Lung (tissue), 12 donors: ENCODE results near the gene SMIM29. TPM values are rescaled to one million over a fixed set of nuclear protein-coding genes. Genes with fewer than 3 reads are reported as not detected.
"Not testable (repeated sequence)": the region's sequence is repeated elsewhere in the genome, so short reads cannot be mapped to it uniquely, and the experiment has no call there.

Experiments used
- ATAC-seq: fragments of 200-7000 bp; cut with Tn5 transposase; one replicate; pipeline ENCODE4 v1.9.1; 2020; ENCODE audit warnings: moderate number of reproducible peaks; ENCODE audit not compliant: insufficient read depth, low FRiP score
- DNase-seq, 3 donors: peaks; one replicate each; pipeline ENCODE4 v3.0.0-alpha.2; 2013 to 2017
- H3K27ac ChIP-seq, 2 donors: one replicate each; pipeline ENCODE4 v1.5.1; 2013; ENCODE audit warnings: mild to moderate bottlenecking in 2 of 2, moderate library complexity in 2 of 2, control low read depth in 1 of 2, inconsistent platforms in 1 of 2, low read depth in 1 of 2, low read length in 1 of 2
- H3K27me3 ChIP-seq, 3 donors: one replicate each; pipeline ENCODE4 v1.5.1; 2013; ENCODE audit warnings: low read length in 2 of 3; ENCODE audit not compliant: control insufficient read depth in 3 of 3, insufficient read depth in 3 of 3
- H3K36me3 ChIP-seq, 4 donors: one replicate each; pipeline ENCODE4 v1.5.1; 2013; ENCODE audit warnings: low read length in 4 of 4, mild to moderate bottlenecking in 1 of 4, moderate library complexity in 1 of 4; ENCODE audit not compliant: control insufficient read depth in 4 of 4, insufficient read depth in 4 of 4
- H3K4me1 ChIP-seq, 5 donors: one replicate each; pipeline ENCODE4 v1.5.1; 2013; ENCODE audit warnings: low read length in 5 of 5, mild to moderate bottlenecking in 2 of 5, moderate library complexity in 1 of 5; ENCODE audit not compliant: control insufficient read depth in 5 of 5, insufficient read depth in 5 of 5
- H3K4me3 ChIP-seq: one replicate; pipeline ENCODE4 v1.5.1; 2013; ENCODE audit warnings: mild to moderate bottlenecking, control low read depth, moderate library complexity
- H3K9ac ChIP-seq, 2 donors: one replicate each; pipeline ENCODE4 v1.5.1; 2013; ENCODE audit warnings: low read length in 2 of 2, control low read depth in 1 of 2; ENCODE audit not compliant: insufficient read depth in 1 of 2
- H3K9me3 ChIP-seq, 4 donors: one replicate each; pipeline ENCODE4 v1.5.1; 2013; ENCODE audit warnings: low read length in 3 of 4, mild to moderate bottlenecking in 1 of 4, moderate library complexity in 1 of 4; ENCODE audit not compliant: control insufficient read depth in 4 of 4, insufficient read depth in 3 of 4
- WGBS, 2 donors: extraction: QIAGEN DNeasy Blood & Tissue Kit; methylation state at CpG; one replicate each; pipeline ENCODE4 v1.1.7; 2013; 5-methylcytosine and 5-hydroxymethylcytosine counted together
- polyA plus RNA-seq, 2 donors: library from polyadenylated mRNA; stranded (reverse); fragments of 200-250 nt; gene quantifications; one replicate each; pipeline ENCODE4 v1.2.1, GENCODE V29; 2013
- total RNA-seq, 2 donors: library from RNA; depleted of rRNA in 1 of 2; stranded (reverse); fragments of >200 nt in 1 of 2; gene quantifications; one replicate each; pipeline ENCODE4 v1.2.1, GENCODE V29; 2014 to 2021
- TF ChIP-seq, protein P1 (sequence below): IDR thresholded peaks from 2 replicates; pipeline ENCODE4 v1.5.1; 2012; ENCODE audit warnings: mild to moderate bottlenecking; ENCODE audit errors: control extremely low read depth, extremely low read depth
- donor health status: control.
- donor health status: control.
- donor health status: Bipolar disorder and iron deficiency.
- donor health status: healthy.
- donor health status: DM: yes; HTN: yes; CAD: no.

The SMIM29 gene
- total and polyA plus RNA-seq, 4 donors = 8.5 to 122 (median 58.3) TPM

DNA sequence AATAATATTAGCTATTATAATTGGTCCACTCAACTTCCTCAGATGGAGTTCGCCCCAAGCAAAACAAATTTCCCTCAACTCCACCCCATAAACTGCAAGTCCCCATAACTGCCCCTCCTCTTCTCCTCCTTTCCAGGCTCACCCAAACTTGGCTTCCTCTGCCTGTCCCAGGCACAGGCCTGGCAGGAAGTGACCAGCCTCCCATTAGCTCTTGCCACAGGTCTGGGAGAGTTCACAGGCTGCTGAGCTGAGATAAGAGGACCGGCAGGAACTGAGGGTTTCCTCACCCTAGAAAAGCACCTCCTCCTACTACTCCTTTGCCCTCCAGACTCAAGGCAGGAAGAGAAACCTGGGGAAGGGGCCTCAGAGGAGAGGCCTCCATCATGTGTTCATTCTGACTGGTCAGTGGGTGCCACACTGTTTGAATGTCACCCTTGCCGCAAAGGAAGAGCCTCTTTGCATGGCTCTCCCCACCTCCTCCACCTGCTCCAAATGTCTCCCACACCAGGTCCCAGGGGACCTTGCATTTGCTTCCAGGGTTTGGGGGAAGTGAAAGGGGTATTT, 24.5 kb upstream of the SMIM29 start:
- Histone ChIP-seq H3K27ac (peak overlapping the region in 1 of 2 donors; percentile 59), H3K9ac (no peak overlapping the region), H3K4me3 (no peak overlapping the region), H3K4me1 (peaks cover 0 to 9% (median 0%) of the 10 kb centered on the region in 5 donors), H3K36me3 (no peaks in the 10 kb centered on the region), H3K9me3 (no peaks in the 10 kb centered on the region), H3K27me3 (no peaks in the 10 kb centered on the region)
- peak; percentile 23 for ATAC-seq
- TF ChIP-seq, protein P1, sequence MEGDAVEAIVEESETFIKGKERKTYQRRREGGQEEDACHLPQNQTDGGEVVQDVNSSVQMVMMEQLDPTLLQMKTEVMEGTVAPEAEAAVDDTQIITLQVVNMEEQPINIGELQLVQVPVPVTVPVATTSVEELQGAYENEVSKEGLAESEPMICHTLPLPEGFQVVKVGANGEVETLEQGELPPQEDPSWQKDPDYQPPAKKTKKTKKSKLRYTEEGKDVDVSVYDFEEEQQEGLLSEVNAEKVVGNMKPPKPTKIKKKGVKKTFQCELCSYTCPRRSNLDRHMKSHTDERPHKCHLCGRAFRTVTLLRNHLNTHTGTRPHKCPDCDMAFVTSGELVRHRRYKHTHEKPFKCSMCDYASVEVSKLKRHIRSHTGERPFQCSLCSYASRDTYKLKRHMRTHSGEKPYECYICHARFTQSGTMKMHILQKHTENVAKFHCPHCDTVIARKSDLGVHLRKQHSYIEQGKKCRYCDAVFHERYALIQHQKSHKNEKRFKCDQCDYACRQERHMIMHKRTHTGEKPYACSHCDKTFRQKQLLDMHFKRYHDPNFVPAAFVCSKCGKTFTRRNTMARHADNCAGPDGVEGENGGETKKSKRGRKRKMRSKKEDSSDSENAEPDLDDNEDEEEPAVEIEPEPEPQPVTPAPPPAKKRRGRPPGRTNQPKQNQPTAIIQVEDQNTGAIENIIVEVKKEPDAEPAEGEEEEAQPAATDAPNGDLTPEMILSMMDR = no peak
- WGBS, 2 donors = 27 to 45% methylated on average over 3 of the region's 3 CpGs
- peak; percentile 20 to 53 (median 34) for DNase-seq

DNA sequence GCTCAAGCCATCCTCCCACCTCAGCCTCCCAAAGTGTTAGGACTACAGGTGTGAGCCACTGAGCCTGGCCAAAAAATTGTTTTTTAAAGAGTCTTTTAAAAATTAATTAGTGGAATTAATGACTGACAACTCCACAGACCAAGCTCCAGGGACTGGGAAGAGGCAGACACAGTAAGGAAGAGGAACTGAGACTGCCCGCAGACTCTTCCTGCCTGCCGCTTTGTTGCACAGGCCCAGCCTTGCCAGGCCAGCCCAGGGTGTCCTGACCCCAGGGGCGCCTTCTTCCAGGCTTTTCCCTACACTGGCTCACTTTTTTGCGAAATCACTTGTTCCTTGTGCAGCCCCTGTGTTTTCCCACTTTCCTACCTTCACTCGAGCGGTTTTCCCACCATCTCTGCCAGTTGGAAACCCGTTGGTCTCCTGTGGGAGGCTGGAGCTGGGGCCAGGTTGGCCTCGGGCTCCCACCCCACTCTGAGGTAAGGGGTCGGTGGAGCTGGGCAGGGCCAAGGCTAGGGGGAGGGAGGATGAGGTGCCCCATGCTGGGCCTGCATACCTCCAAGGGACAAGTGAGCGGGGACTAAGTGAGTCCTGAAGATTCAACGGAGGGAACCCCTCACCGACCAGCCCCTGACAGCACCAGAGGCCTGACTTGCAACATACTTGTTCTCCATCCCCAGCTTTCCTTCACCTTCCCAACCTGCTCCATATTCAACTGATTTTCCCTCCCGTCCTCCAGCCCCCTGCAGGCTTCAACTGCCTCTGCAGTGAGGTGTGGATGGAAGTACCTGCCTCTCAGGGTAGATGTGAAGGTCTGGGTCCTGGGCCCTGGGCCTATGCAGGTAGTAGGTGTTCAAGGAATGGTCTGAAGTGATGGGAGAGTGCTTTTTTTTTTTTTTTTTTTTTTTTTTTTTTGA, 23.5 kb upstream of the SMIM29 start:
- peak overlapping the region in 1 of 2 donors; percentile 23 for H3K27ac ChIP-seq
- H3K9me3 ChIP-seq = no peaks in the 10 kb centered on the region
- H3K9ac ChIP-seq = no peak overlapping the region
- no peak for DNase-seq
- WGBS, 2 donors = 67 to 77% methylated on average over 13 of the region's 13 CpGs
- H3K36me3 ChIP-seq = no peaks in the 10 kb centered on the region
- peaks cover 0 to 9% (median 0%) of the 10 kb centered on the region in 5 donors for H3K4me1 ChIP-seq
- H3K4me3 ChIP-seq = no peak overlapping the region
- TF ChIP-seq, protein P1 = no peak
- H3K27me3 ChIP-seq = no peaks in the 10 kb centered on the region
- no peak for ATAC-seq

DNA sequence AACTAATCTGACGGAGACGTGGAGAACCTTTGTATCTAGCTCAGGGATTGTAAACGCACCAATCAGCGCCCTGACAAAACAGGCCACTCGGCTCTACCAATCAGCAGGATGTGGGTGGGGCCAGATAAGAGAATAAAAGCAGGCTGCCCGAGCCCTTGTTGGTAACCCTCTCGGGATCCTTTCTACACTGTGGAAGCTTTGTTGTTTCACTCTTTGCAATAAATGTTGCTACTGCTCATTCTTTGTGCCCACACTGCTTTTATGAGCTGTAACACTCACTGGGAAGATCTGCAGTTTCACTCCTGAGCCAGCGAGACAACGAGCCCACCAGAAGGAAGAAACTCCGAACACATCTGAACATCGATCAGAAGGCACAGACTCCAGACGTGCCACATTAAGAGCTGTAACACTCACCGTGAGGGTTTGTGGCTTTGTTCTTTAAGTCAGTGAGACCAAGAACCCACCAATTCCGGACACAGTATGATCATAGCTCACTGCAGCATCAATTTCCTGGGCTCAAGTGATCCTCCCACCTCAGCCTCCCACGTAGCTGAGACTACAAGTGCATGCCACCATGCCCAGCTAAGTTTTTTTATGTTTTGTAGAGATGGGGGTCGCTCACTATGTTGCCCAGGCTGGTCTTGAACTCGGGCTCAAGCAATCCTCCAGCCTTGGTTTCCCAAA, 21.0 kb upstream of the SMIM29 start:
- H3K9ac ChIP-seq, H3K4me1 ChIP-seq, H3K36me3 ChIP-seq, H3K9me3 ChIP-seq, H3K27me3 ChIP-seq, H3K27ac ChIP-seq, DNase-seq, H3K4me3 ChIP-seq, ATAC-seq: not testable (repeated sequence)
- 78 to 85% methylated on average over 17 of the region's 17 CpGs for WGBS, 2 donors

DNA sequence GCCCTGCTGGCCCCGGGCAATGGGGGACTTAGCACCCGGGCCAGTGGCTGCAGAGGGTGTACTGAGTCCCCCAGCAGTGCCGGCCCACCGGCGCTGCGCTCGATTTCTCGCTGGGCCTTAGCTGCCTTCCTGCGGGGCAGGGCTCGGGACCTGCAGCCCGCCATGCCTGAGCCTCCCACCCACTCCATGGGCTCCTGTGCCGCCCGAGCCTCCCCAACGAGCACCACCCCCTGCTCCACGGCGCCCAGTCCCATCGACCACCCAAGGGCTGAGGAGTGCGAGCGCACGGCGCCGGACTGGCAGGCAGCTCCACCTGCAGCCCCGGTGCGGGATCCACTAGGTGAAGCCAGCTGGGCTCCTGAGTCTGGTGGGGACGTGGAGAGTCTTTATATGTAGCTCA, 20.3 kb upstream of the SMIM29 start:
- H3K4me3 ChIP-seq, H3K27ac ChIP-seq, H3K36me3 ChIP-seq, H3K4me1 ChIP-seq, H3K9ac ChIP-seq, DNase-seq, H3K9me3 ChIP-seq, H3K27me3 ChIP-seq, ATAC-seq: not testable (repeated sequence)
- WGBS, 2 donors = 96% methylated on average over 12 to 20 of the region's 25 CpGs
